DMS114 treated with DMSO at 0.1 percent for 48 hours (cell line): ENCODE measurements around the gene DPYSL5.
"Not testable (repeated sequence)": the region's sequence is repeated elsewhere in the genome, so short reads cannot be mapped to it uniquely, and the experiment has no call there.

Experiments used
- DNase-seq: peaks from one replicate; lab custom pipeline; 2025; ENCODE audit not compliant: unreplicated experiment; lab: John Stamatoyannopoulos, UW

The DPYSL5 gene

GRCh38 chr2:26847655-26848335, at the start of gene DPYSL5:
Gene DPYSL5 (plus strand): TSS chr2:26848132. CDS start chr2:26898500, 50,368 bp downstream.
- DNase-seq, result peak; percentile 14

GRCh38 chr2:26801328-26801727, 46.6 kb upstream of the DPYSL5 start:
- DNase-seq, result no peak

GRCh38 chr2:26801796-26802195, 46.1 kb upstream of the DPYSL5 start:
- DNase-seq, result no peak

GRCh38 chr2:26805241-26805676, 42.7 kb upstream of the DPYSL5 start:
- no peak for DNase-seq

GRCh38 chr2:26807788-26808460, 40.0 kb upstream of the DPYSL5 start:
- no peak for DNase-seq

- no peak for DNase-seq
Observed at GRCh38 chr2:26809211-26809610, 38.7 kb upstream of the DPYSL5 start.

- DNase-seq, result no peak
Observed at GRCh38 chr2:26809876-26810577, 37.9 kb upstream of the DPYSL5 start.

- DNase-seq, result no peak
Observed at GRCh38 chr2:26811261-26811660, 36.7 kb upstream of the DPYSL5 start.

GRCh38 chr2:26811791-26812694, 35.9 kb upstream of the DPYSL5 start:
- no peak for DNase-seq

- no peak for DNase-seq
Observed at GRCh38 chr2:26812731-26813130, 35.2 kb upstream of the DPYSL5 start.

GRCh38 chr2:26814072-26814765, 33.7 kb upstream of the DPYSL5 start:
- not testable (repeated sequence) for DNase-seq

- DNase-seq, result no peak
Observed at GRCh38 chr2:26816893-26817292, 31.0 kb upstream of the DPYSL5 start.

GRCh38 chr2:26818255-26818654, 29.7 kb upstream of the DPYSL5 start:
- no peak for DNase-seq

GRCh38 chr2:26818972-26819371, 29.0 kb upstream of the DPYSL5 start:
- DNase-seq, result no peak

GRCh38 chr2:26820932-26821331, 27.0 kb upstream of the DPYSL5 start:
- no peak for DNase-seq

GRCh38 chr2:26822877-26823276, 25.1 kb upstream of the DPYSL5 start:
- DNase-seq, result no peak

- no peak for DNase-seq
Observed at GRCh38 chr2:26838121-26838906, 9.6 kb upstream of the DPYSL5 start.

- DNase-seq, result no peak
Observed at GRCh38 chr2:26840937-26841610, 6.9 kb upstream of the DPYSL5 start.

- DNase-seq, result no peak
Observed at GRCh38 chr2:26843041-26843440, 4.9 kb upstream of the DPYSL5 start.
